A549 (cell line): ENCODE results near the gene POLD2.

Source experiments
- CBX2 ChIP-seq: fragments of 200-600 bp; sonication (generic); IDR thresholded peaks from 2 replicates; pipeline ENCODE4 v1.6.1; 2016; ENCODE audit warnings: low read depth, mild to moderate bottlenecking, borderline replicate concordance
- CEBPB ChIP-seq, 2 experiments: fragments of >200 bp in 1 of 2; sonication (Bioruptor Twin) in 1 of 2; formaldehyde crosslinking in 1 of 2; IDR thresholded peaks; 2 replicates each; pipeline ENCODE4 v1.6.1; 2012 to 2016
- CHD2 ChIP-seq: fragments of 150-350 bp; IDR thresholded peaks from 2 replicates; pipeline ENCODE4 v1.6.1; 2014; ENCODE audit warnings: low read length; ENCODE audit not compliant: partially characterized antibody
- CTCF ChIP-seq: fragments of >200 bp; sonication (Bioruptor Twin); formaldehyde crosslinking; IDR thresholded peaks from 3 replicates; pipeline ENCODE4 v1.5.1; 2016
- EP300 ChIP-seq, 2 experiments: fragments of >200 bp; sonication (Bioruptor Twin); formaldehyde crosslinking; IDR thresholded peaks; 2 replicates in 1 of 2; 3 replicates in 1 of 2; pipeline ENCODE4 v1.6.1; 2016 to 2017
- JUN ChIP-seq, 2 experiments: fragments of >200 bp; sonication (Bioruptor Twin); formaldehyde crosslinking; IDR thresholded peaks; 2 replicates in 1 of 2; 3 replicates in 1 of 2; pipeline ENCODE4 v1.6.1; 2016 to 2017
- MAX ChIP-seq: IDR thresholded peaks from 2 replicates; pipeline ENCODE4 v1.6.1; 2012
- NR3C1 ChIP-seq: fragments of >200 bp; sonication (Bioruptor Twin); formaldehyde crosslinking; IDR thresholded peaks from 3 replicates; pipeline ENCODE4 v1.6.1; 2017
- POLR2A ChIP-seq: IDR thresholded peaks from 2 replicates; pipeline ENCODE4 v1.6.1; 2012; ENCODE audit warnings: mild to moderate bottlenecking, low read length
- RCOR1 ChIP-seq: fragments of 150-350 bp; IDR thresholded peaks from 2 replicates; pipeline ENCODE4 v1.6.1; 2014; ENCODE audit warnings: antibody characterized with exemption, low read length, low read depth
- REST ChIP-seq: fragments of 200-600 bp; sonication (generic); IDR thresholded peaks from 2 replicates; pipeline ENCODE4 v1.6.1; 2016; ENCODE audit warnings: antibody characterized with exemption, mild to moderate bottlenecking, moderate library complexity
- RFX5 ChIP-seq: fragments of 450-650 bp; IDR thresholded peaks from 2 replicates; pipeline ENCODE4 v1.7.1; 2014; ENCODE audit warnings: antibody characterized with exemption, mild to moderate bottlenecking, moderate library complexity
- SREBF2 ChIP-seq: fragments of 450-650 bp; IDR thresholded peaks from 2 replicates; pipeline ENCODE4 v1.6.1; 2014; ENCODE audit warnings: mild to moderate bottlenecking, moderate library complexity
- TF ChIP-seq, protein P1 (sequence below): fragments of 150-350 bp; IDR thresholded peaks from 2 replicates; pipeline ENCODE4 v1.6.1; 2014; ENCODE audit warnings: low read depth, mild to moderate bottlenecking, low read length

DNA sequence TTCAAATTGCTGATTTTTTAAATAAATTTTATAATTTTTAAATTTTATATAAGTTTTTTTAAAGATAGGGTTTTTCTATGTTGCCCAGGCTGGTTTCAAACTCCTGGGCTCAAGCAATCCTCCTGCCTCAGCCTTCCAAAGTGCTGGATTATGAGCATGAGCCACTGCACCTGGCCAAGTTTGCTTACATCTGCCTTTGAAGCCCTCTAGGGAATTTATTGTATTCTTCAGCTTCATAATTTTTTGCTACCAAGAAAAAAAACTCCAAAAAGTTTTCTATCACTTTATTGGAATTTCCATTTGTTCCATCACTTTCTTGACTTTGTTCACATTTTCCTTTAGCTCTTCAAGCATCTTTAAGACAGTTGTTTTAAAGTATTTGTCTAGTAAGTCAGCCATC lies 3.8 kb upstream of the POLD2 start:
- TF ChIP-seq JUN (IDR thresholded peaks at IDR 0.05): no peak
- no peak for TF ChIP-seq EP300 (IDR thresholded peaks at IDR 0.05)
- TF ChIP-seq, protein P1, sequence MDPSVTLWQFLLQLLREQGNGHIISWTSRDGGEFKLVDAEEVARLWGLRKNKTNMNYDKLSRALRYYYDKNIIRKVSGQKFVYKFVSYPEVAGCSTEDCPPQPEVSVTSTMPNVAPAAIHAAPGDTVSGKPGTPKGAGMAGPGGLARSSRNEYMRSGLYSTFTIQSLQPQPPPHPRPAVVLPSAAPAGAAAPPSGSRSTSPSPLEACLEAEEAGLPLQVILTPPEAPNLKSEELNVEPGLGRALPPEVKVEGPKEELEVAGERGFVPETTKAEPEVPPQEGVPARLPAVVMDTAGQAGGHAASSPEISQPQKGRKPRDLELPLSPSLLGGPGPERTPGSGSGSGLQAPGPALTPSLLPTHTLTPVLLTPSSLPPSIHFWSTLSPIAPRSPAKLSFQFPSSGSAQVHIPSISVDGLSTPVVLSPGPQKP: no peak
- TF ChIP-seq MAX: no peak
- no peak for TF ChIP-seq CTCF
- no peak for TF ChIP-seq POLR2A
- no peak for TF ChIP-seq CBX2
- TF ChIP-seq RFX5: no peak
- no peak for TF ChIP-seq CHD2
- TF ChIP-seq REST: no peak
- no peak for TF ChIP-seq CEBPB (IDR thresholded peaks at IDR 0.05)
- TF ChIP-seq RCOR1: no peak
- TF ChIP-seq NR3C1: no peak
- no peak for TF ChIP-seq SREBF2
